ENCODE data around the gene FTO. TPM values are rescaled to one million over a fixed set of nuclear protein-coding genes. Genes with fewer than 3 reads are reported as not detected.

Gene FTO
- polyA plus RNA-seq, 2 donors, result 5.3 to 14.7 TPM

DNA sequence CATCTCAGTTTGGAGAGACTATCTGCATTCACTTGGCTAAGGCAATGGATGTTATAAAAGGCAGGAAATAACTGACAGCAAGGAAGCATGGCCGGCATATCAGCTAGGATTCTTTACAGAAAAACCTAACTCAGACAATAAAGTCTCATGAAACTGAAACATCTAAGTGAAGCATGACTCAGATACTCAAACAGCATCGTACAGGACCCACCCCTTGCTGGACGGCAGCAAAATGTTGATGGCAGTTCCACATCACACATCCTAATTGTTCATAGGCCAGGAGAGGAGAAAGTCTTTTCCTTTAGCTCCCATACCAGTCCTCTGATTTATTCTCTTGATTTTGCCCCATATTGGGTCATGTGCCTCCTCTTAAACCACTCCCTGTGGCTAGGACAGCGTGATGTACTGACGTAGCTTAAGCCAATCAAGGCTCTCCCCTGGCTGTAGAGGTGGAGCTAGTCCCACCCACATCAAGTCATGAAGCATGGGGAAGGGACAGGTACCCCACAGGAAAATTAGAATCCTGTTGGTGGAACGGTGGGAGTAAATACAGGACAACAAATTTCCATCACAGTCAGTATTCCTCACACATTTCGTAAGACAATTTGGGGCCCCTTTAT, 403.7 kb downstream of the FTO start:
- Histone ChIP-seq H3K27ac (ENCODE audit: low read depth in 2 of 2, low read length in 1 of 2) (no peak overlapping the region), H3K4me1 (ENCODE audit: control insufficient read depth in 2 of 2, insufficient read depth in 2 of 2, low read length in 1 of 2) (no peaks in the 10 kb centered on the region), H3K36me3 (ENCODE audit: control insufficient read depth in 2 of 2, insufficient read depth in 2 of 2, low read length in 1 of 2) (no peaks in the 10 kb centered on the region), H3K27me3 (ENCODE audit: control insufficient read depth in 1 of 2, insufficient read depth in 2 of 2, low read length in 2 of 2) (no peaks in the 10 kb centered on the region), H3K9me3 (ENCODE audit: control insufficient read depth in 2 of 2, insufficient read depth in 1 of 2, low read depth in 1 of 2, low read length in 1 of 2) (no peaks in the 10 kb centered on the region), H3K4me3 (ENCODE audit: low read depth in 1 of 2, low read length in 2 of 2) (no peak overlapping the region)
- WGBS, 2 donors, result 89 to 91% methylated on average over 7 of the region's 7 CpGs

DNA sequence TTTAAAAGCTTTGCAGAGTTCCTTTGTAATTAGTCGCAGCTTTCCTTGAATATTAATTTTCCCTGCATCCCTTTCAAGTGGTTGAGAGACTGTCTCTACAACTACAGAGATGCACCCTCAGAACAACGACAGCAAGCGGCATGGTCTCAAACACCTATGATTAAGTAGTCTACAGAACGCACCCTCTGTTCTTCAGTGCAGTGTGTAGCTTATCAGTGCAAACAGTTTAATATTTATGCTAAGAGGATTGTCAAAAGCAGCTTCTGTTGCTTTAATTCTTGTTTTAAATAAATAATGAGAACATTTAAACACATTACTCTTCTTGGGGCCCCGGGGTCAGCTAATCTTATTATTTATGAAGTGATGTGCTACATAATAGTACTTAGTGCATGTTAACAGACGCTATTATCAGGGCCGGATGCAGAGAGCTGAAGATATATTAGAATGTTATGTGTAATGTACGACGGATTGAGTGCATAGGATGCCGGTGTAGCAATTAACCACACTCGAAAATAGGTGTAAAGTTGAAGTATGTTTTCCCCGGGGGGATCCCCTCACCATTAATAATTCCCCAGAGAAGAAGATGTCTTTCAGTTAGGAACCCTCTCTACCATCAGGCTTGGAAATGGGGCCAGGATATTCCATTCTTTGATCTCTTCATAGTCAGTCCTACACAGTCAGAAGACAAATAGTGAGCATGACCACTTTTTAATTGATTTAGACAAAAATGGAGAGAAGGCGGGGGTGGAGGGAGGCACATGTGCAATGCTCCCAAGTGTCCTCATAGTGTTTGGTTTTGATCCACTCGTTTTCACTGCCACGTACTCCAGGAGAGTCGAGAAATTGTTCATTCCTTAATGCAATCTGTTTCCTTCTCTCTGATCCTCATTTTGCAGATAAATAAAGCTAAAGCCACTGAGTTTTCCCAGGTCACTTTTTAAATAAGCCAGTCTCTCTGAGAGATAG, 406.3 kb downstream of the FTO start:
- Histone ChIP-seq H3K4me1 (ENCODE audit: control insufficient read depth in 2 of 2, insufficient read depth in 2 of 2, low read length in 1 of 2) (no peaks in the 10 kb centered on the region), H3K27ac (ENCODE audit: low read depth in 2 of 2, low read length in 1 of 2) (no peak overlapping the region), H3K9me3 (ENCODE audit: control insufficient read depth in 2 of 2, insufficient read depth in 1 of 2, low read depth in 1 of 2, low read length in 1 of 2) (no peaks in the 10 kb centered on the region), H3K36me3 (ENCODE audit: control insufficient read depth in 2 of 2, insufficient read depth in 2 of 2, low read length in 1 of 2) (peaks cover 0 to 3% of the 10 kb centered on the region in 2 donors), H3K27me3 (ENCODE audit: control insufficient read depth in 1 of 2, insufficient read depth in 2 of 2, low read length in 2 of 2) (no peaks in the 10 kb centered on the region), H3K4me3 (ENCODE audit: low read depth in 1 of 2, low read length in 2 of 2) (no peak overlapping the region)
- WGBS, 2 donors, result 78 to 79% methylated on average over 16 of the region's 16 CpGs

DNA sequence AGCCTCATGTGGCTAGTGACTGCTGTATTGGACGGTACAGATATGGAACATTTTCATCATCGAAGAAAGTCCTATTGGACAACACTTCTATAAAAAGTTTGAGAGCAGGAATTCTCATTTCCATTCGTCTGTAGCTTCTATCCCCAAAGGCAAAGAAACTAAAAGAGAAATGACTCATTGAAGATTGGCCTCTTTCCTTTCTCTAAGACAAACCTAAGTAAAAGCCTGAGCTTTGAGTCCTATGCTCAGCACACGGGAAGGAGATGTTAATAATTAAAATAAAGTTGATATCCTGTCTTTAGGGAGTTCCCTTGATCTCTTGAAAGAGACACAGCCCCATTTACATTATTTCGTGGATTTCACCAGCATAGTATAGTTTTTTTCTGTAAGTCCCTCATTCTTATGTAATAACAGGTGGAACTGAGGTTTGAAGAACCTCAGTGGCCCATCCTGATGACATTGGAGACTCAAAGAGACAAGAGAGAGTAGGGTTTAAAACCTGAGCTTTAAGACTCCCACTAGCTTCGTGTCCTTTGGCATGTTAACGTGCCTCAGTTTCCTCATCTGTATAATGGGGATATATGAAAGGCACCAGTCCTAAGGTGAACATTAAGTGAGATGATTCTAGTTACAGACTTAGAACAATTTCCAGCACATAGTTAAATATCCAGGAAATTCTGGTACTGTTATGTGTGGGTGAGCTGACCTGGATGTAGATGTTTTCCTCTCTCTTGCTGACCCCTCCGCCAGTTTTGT, 408.7 kb downstream of the FTO start:
- Histone ChIP-seq H3K27ac (ENCODE audit: low read depth in 2 of 2, low read length in 1 of 2) (no peak overlapping the region), H3K27me3 (ENCODE audit: control insufficient read depth in 1 of 2, insufficient read depth in 2 of 2, low read length in 2 of 2) (no peaks in the 10 kb centered on the region), H3K4me1 (ENCODE audit: control insufficient read depth in 2 of 2, insufficient read depth in 2 of 2, low read length in 1 of 2) (no peaks in the 10 kb centered on the region), H3K36me3 (ENCODE audit: control insufficient read depth in 2 of 2, insufficient read depth in 2 of 2, low read length in 1 of 2) (peaks cover 0 to 3% of the 10 kb centered on the region in 2 donors), H3K4me3 (ENCODE audit: low read depth in 1 of 2, low read length in 2 of 2) (no peak overlapping the region), H3K9me3 (ENCODE audit: control insufficient read depth in 2 of 2, insufficient read depth in 1 of 2, low read depth in 1 of 2, low read length in 1 of 2) (no peaks in the 10 kb centered on the region)
- WGBS, 2 donors, result 78 to 84% methylated on average over 8 of the region's 8 CpGs

DNA sequence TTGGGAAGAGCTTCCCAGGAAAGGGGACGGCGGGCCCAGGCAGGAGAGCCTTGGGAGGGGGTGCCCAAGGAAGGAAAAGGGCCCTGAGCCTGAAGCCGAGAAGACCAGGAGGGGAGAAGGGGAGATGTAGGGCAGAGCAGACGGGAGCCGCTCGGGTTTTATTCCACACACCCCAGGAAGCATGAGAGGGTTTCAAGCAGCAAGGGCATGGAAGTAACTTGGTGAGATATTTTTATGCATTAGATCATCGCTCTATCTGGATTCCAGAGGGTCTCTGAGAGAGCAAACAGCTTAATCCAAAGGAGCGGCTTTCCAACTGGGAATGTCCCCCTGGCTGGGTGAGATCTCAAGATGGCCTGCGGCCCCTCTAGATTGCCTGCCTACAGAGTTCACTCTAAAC, 411.6 kb downstream of the FTO start:
- H3K4me3 ChIP-seq (ENCODE audit: low read depth in 1 of 2, low read length in 2 of 2), result no peak overlapping the region
- no peak overlapping the region for H3K27ac ChIP-seq (ENCODE audit: low read depth in 2 of 2, low read length in 1 of 2)
- H3K9me3 ChIP-seq (ENCODE audit: control insufficient read depth in 2 of 2, insufficient read depth in 1 of 2, low read depth in 1 of 2, low read length in 1 of 2), result no peaks in the 10 kb centered on the region
- no peaks in the 10 kb centered on the region for H3K27me3 ChIP-seq (ENCODE audit: control insufficient read depth in 1 of 2, insufficient read depth in 2 of 2, low read length in 2 of 2)
- peaks cover 0 to 3% of the 10 kb centered on the region in 2 donors for H3K36me3 ChIP-seq (ENCODE audit: control insufficient read depth in 2 of 2, insufficient read depth in 2 of 2, low read length in 1 of 2)
- 87% methylated on average over 9 of the region's 9 CpGs for WGBS, 2 donors
- H3K4me1 ChIP-seq (ENCODE audit: control insufficient read depth in 2 of 2, insufficient read depth in 2 of 2, low read length in 1 of 2), result no peaks in the 10 kb centered on the region

DNA sequence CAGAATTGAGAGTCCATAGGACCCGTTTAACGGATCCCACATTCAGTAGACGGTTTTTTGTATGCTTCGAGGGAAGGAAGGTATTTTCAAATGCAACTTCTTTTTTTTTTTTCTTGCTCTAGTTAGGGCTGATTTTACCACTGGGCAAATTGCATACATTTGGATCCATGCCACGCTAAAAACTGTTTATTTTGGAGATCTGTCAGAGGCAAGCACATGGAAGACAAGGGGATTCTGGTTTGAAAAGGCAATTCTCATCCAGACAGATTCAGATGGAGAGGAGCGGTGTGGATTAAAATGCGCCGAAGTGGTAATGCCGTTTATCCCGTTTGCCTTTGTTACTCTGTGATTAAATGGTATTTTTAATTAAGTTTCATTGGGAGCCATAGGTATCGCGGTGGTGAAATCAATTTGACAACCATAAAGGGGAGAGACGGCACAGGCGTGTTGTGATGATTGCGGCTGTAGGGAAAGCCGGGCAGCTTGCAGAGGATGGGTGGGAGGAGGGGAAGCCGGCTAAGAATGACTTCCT, 412.2 kb downstream of the FTO start:
- no peaks in the 10 kb centered on the region for H3K27me3 ChIP-seq (ENCODE audit: control insufficient read depth in 1 of 2, insufficient read depth in 2 of 2, low read length in 2 of 2)
- no peak overlapping the region for H3K4me3 ChIP-seq (ENCODE audit: low read depth in 1 of 2, low read length in 2 of 2)
- H3K9me3 ChIP-seq (ENCODE audit: control insufficient read depth in 2 of 2, insufficient read depth in 1 of 2, low read depth in 1 of 2, low read length in 1 of 2), result no peaks in the 10 kb centered on the region
- H3K27ac ChIP-seq (ENCODE audit: low read depth in 2 of 2, low read length in 1 of 2), result no peak overlapping the region
- 51 to 60% methylated on average over 17 of the region's 17 CpGs for WGBS, 2 donors
- no peaks in the 10 kb centered on the region for H3K4me1 ChIP-seq (ENCODE audit: control insufficient read depth in 2 of 2, insufficient read depth in 2 of 2, low read length in 1 of 2)
- peaks cover 0 to 3% of the 10 kb centered on the region in 2 donors for H3K36me3 ChIP-seq (ENCODE audit: control insufficient read depth in 2 of 2, insufficient read depth in 2 of 2, low read length in 1 of 2)

DNA sequence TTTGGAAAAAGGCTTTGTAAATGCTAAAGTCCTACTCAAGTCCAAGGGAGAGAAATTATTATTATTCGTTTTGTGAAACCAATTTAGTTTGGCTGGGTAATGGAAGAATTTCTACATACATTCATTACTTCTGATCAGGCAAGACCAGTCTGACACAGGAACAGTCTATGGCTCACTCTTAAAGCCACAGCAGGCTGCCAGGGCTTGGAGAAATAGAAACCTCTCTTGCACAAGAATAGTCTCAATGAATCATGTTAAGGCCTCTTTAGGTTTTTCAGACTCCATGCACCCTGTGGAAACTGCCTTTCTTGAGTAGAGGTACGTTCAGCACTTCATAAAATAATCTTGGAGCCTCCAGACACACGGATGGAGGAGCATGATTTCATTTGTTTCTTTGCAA, 414.9 kb downstream of the FTO start:
- H3K27me3 ChIP-seq (ENCODE audit: control insufficient read depth in 1 of 2, insufficient read depth in 2 of 2, low read length in 2 of 2), result no peaks in the 10 kb centered on the region
- H3K4me3 ChIP-seq (ENCODE audit: low read depth in 1 of 2, low read length in 2 of 2), result no peak overlapping the region
- no peaks in the 10 kb centered on the region for H3K4me1 ChIP-seq (ENCODE audit: control insufficient read depth in 2 of 2, insufficient read depth in 2 of 2, low read length in 1 of 2)
- no peaks in the 10 kb centered on the region for H3K9me3 ChIP-seq (ENCODE audit: control insufficient read depth in 2 of 2, insufficient read depth in 1 of 2, low read depth in 1 of 2, low read length in 1 of 2)
- no peak overlapping the region for H3K27ac ChIP-seq (ENCODE audit: low read depth in 2 of 2, low read length in 1 of 2)
- H3K36me3 ChIP-seq (ENCODE audit: control insufficient read depth in 2 of 2, insufficient read depth in 2 of 2, low read length in 1 of 2), result peaks cover 0 to 3% of the 10 kb centered on the region in 2 donors
- WGBS, 2 donors, result 85 to 91% methylated on average over 3 of the region's 3 CpGs

DNA sequence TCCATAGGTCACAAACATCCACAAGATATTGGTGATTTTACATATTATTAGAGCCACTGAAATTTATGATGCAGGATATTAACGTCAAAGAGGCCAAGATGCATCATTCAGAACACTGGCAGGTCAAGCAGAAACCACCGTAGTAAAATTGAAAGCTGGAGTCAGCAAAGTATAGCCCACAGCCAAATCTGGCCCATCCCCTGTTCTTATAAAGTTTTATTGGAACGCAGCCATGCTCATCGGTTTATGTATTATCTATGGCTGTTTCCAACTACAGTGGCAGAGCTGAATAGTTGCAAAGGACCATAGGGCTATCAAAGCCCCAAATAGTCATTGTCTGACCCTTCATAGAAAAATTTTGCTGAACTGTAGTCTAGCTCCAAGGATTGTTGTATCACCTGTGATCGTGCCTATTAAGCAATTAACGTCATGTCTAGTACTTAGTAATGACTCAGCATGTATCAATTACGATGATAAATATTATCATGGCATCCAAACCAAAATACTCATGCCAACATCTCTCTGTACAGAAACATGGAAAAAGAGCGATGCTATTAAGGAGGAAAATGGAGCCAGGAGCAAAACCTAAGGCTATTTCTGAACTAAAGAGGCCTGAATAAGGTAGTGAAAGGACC, 417.0 kb downstream of the FTO start:
- H3K27me3 ChIP-seq (ENCODE audit: control insufficient read depth in 1 of 2, insufficient read depth in 2 of 2, low read length in 2 of 2), result no peaks in the 10 kb centered on the region
- H3K27ac ChIP-seq (ENCODE audit: low read depth in 2 of 2, low read length in 1 of 2), result no peak overlapping the region
- no peaks in the 10 kb centered on the region for H3K9me3 ChIP-seq (ENCODE audit: control insufficient read depth in 2 of 2, insufficient read depth in 1 of 2, low read depth in 1 of 2, low read length in 1 of 2)
- H3K4me1 ChIP-seq (ENCODE audit: control insufficient read depth in 2 of 2, insufficient read depth in 2 of 2, low read length in 1 of 2), result no peaks in the 10 kb centered on the region
- H3K4me3 ChIP-seq (ENCODE audit: low read depth in 1 of 2, low read length in 2 of 2), result no peak overlapping the region
- WGBS, 2 donors, result 70 to 74% methylated on average over 8 of the region's 8 CpGs
- H3K36me3 ChIP-seq (ENCODE audit: control insufficient read depth in 2 of 2, insufficient read depth in 2 of 2, low read length in 1 of 2), result no peaks in the 10 kb centered on the region

DNA sequence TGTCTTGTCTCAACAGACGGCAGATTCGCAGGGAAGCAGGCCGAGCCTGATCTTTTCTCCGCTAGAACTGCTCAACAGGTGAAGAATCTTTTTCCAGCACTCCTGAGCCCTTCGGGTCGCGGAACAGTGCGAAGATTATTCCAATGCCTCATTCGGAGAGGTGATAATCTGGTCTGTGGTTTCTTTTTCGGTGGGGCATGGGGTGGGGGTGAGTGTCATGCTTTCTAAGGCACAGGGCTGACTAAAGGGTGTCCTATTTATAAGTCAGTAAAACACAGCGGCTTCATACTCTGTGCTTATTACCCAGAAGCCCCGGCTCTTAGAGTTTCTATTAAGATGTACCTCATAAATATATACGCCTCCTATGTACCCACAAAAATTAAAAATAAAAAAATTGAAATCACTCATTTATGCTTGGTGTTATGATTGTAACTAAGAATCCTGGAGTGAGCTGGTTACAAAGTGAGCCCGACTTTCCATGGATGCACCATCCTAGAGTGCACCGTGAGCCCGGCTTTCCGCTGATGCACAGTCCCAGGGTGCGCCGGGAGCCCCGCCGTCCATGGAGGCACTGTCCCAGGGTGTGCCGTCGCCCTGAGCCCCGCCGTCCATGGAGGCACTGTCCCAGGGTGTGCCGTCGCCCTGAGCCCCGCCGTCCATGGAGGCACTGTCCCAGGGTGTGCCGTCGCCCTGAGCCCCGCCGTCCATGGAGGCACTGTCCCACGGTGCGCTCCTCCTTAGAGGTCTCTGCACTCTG, 417.8 kb downstream of the FTO start:
- no peak overlapping the region for H3K27ac ChIP-seq (ENCODE audit: low read depth in 2 of 2, low read length in 1 of 2)
- 97% methylated on average over 31 to 35 of the region's 35 CpGs for WGBS, 2 donors
- no peaks in the 10 kb centered on the region for H3K4me1 ChIP-seq (ENCODE audit: control insufficient read depth in 2 of 2, insufficient read depth in 2 of 2, low read length in 1 of 2)
- H3K27me3 ChIP-seq (ENCODE audit: control insufficient read depth in 1 of 2, insufficient read depth in 2 of 2, low read length in 2 of 2), result no peaks in the 10 kb centered on the region
- H3K4me3 ChIP-seq (ENCODE audit: low read depth in 1 of 2, low read length in 2 of 2), result no peak overlapping the region
- H3K9me3 ChIP-seq (ENCODE audit: control insufficient read depth in 2 of 2, insufficient read depth in 1 of 2, low read depth in 1 of 2, low read length in 1 of 2), result no peaks in the 10 kb centered on the region
- no peaks in the 10 kb centered on the region for H3K36me3 ChIP-seq (ENCODE audit: control insufficient read depth in 2 of 2, insufficient read depth in 2 of 2, low read length in 1 of 2)
